SK-N-SH treated with all-trans-retinoic acid at 6 μM for 48 hours (cell line): ENCODE results near the gene SYNGAP1.

ENCODE experiments used
- ATAC-seq: fragments of 200-7000 bp; cut with Tn5 transposase; 3 replicates; pipeline ENCODE4 v1.9.1; 2020; ENCODE audit warnings: mild to moderate bottlenecking, moderate library complexity
- ARNTL ChIP-seq: fragments of 450-650 bp; formaldehyde crosslinking; IDR thresholded peaks from 2 replicates; pipeline ENCODE4 v1.5.0; 2020; ENCODE audit warnings: low read depth, mild to moderate bottlenecking, moderate library complexity, borderline replicate concordance
- BACH2 ChIP-seq: fragments of 250-450 bp; sonication (Bioruptor Pico); IDR thresholded peaks from 2 replicates; pipeline ENCODE4 v1.9.0; 2021; ENCODE audit warnings: mild to moderate bottlenecking, borderline replicate concordance
- CSDC2 ChIP-seq: fragments of 250-450 bp; sonication (Bioruptor Pico); IDR thresholded peaks from 2 replicates; pipeline ENCODE4 v1.5.0; 2020; ENCODE audit warnings: mild to moderate bottlenecking, moderate library complexity
- ESRRG ChIP-seq: fragments of 250-450 bp; sonication (Bioruptor Pico); IDR thresholded peaks from 2 replicates; pipeline ENCODE4 v1.6.1; 2021; ENCODE audit warnings: mild to moderate bottlenecking
- GLIS3 ChIP-seq: fragments of 250-450 bp; sonication (Bioruptor Pico); IDR thresholded peaks from 2 replicates; pipeline ENCODE4 v1.5.0; 2020; ENCODE audit warnings: mild to moderate bottlenecking, moderate library complexity
- ISL1 ChIP-seq: fragments of 250-450 bp; sonication (Bioruptor Pico); IDR thresholded peaks from 2 replicates; pipeline ENCODE4 v2.1.2; 2022; ENCODE audit warnings: mild to moderate bottlenecking, moderate library complexity
- OSR1 ChIP-seq: fragments of 250-450 bp; sonication (Bioruptor Pico); IDR thresholded peaks from 2 replicates; pipeline ENCODE4 v1.8.0; 2022; ENCODE audit warnings: moderate library complexity, mild to moderate bottlenecking, inconsistent platforms
- PPARA ChIP-seq: fragments of 250-450 bp; sonication (Bioruptor Pico); IDR thresholded peaks from 2 replicates; pipeline ENCODE4 v1.5.0; 2020; ENCODE audit warnings: mild to moderate bottlenecking, borderline replicate concordance
- RARB ChIP-seq: fragments of 250-450 bp; sonication (Bioruptor Pico); IDR thresholded peaks from 2 replicates; pipeline ENCODE4 v1.8.0; 2021; ENCODE audit warnings: mild to moderate bottlenecking, moderate library complexity
- SNAI2 ChIP-seq: fragments of 250-450 bp; sonication (Bioruptor Pico); IDR thresholded peaks from 2 replicates; pipeline ENCODE4 v1.5.0; 2020; ENCODE audit warnings: mild to moderate bottlenecking, moderate library complexity
- TCF4 ChIP-seq: fragments of 250-450 bp; sonication (Bioruptor Pico); IDR thresholded peaks from 2 replicates; pipeline ENCODE4 v1.8.0; 2021; ENCODE audit warnings: mild to moderate bottlenecking, moderate library complexity, borderline replicate concordance
- TOX ChIP-seq: fragments of 250-450 bp; sonication (Bioruptor Pico); IDR thresholded peaks from 2 replicates; pipeline ENCODE4 v1.8.0; 2021; ENCODE audit warnings: mild to moderate bottlenecking, moderate library complexity, borderline replicate concordance
- ZC3H10 ChIP-seq: fragments of 250-450 bp; sonication (Bioruptor Pico); IDR thresholded peaks from 2 replicates; pipeline ENCODE4 v1.5.1; 2021; ENCODE audit warnings: mild to moderate bottlenecking, moderate library complexity
- ZFP3 ChIP-seq: fragments of 250-450 bp; sonication (Bioruptor Pico); IDR thresholded peaks from 2 replicates; pipeline ENCODE4 v1.5.0; 2020; ENCODE audit warnings: mild to moderate bottlenecking, moderate library complexity
- ZFP30 ChIP-seq: fragments of 450-650 bp; formaldehyde crosslinking; IDR thresholded peaks from 2 replicates; pipeline ENCODE4 v1.5.0; 2022; ENCODE audit warnings: mild to moderate bottlenecking, moderate library complexity
- ZNF565 ChIP-seq: fragments of 450-650 bp; formaldehyde crosslinking; conservative IDR thresholded peaks from 2 replicates; pipeline ENCODE4 v1.5.0; 2020; ENCODE audit warnings: low read depth, mild to moderate bottlenecking, moderate library complexity
- ZNF70 ChIP-seq: fragments of 450-650 bp; formaldehyde crosslinking; IDR thresholded peaks from 2 replicates; pipeline ENCODE4 v1.5.0; 2020; ENCODE audit warnings: mild to moderate bottlenecking, moderate library complexity
- ZNF8 ChIP-seq: fragments of 450-650 bp; formaldehyde crosslinking; IDR thresholded peaks from 2 replicates; pipeline ENCODE4 v1.5.0; 2020; ENCODE audit warnings: mild to moderate bottlenecking, moderate library complexity
- TF ChIP-seq, protein P1 (sequence below): fragments of 250-450 bp; sonication (Bioruptor Pico); IDR thresholded peaks from 2 replicates; pipeline ENCODE4 v1.8.0; 2021; ENCODE audit warnings: low read depth, mild to moderate bottlenecking, moderate library complexity, borderline replicate concordance
- TF ChIP-seq, protein P2 (sequence below): fragments of 250-450 bp; sonication (Bioruptor Pico); IDR thresholded peaks from 2 replicates; pipeline ENCODE4 v1.5.0; 2020; ENCODE audit warnings: mild to moderate bottlenecking, moderate library complexity
- TF ChIP-seq, protein P3 (sequence below): fragments of 250-450 bp; sonication (Bioruptor Pico); IDR thresholded peaks from 2 replicates; pipeline ENCODE4 v1.5.1; 2021; ENCODE audit warnings: mild to moderate bottlenecking, moderate library complexity
- TF ChIP-seq, protein P4 (sequence below): fragments of 250-450 bp; sonication (Bioruptor Pico); IDR thresholded peaks from 2 replicates; pipeline ENCODE4 v1.5.1; 2020; ENCODE audit warnings: low read depth, mild to moderate bottlenecking, moderate library complexity
- TF ChIP-seq, protein P5 (sequence below): fragments of 250-450 bp; sonication (Bioruptor Pico); IDR thresholded peaks from 2 replicates; pipeline ENCODE4 v1.8.0; 2020; ENCODE audit warnings: mild to moderate bottlenecking, moderate library complexity, borderline replicate concordance

The SYNGAP1 gene

DNA sequence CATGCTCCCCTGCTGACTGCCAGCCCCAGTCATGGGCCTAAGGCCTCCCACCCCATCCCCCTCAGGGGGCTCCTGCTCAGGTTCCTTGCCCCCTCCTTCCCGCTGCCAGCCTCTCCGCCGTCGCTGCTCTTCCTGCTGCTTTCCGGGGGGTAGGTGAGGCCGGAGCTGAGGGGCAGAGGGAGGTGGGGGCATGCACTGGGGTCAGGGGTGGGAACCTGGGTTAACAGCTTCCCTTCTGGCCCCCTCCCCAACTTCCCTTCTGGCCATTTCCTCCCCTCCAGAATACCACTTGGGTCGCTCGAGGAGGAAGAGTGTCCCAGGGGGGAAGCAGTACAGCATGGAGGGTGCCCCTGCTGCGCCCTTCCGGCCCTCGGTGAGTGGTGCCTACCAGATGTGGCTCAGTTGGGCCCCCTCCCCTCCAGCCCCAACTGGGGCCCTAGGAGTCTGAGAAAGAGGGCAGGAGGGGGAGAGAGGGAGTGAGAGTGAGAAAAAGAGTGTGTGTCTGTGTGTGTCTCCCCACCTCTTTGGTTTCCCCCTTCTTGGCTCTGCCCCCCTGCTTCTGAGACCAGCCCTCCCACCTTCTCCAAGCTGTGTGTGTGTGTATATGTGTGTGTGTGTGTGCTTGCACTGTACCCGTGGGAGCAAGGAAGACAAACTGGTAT lies 12.1 kb downstream of the SYNGAP1 start (continued):
- TF ChIP-seq, protein P1, sequence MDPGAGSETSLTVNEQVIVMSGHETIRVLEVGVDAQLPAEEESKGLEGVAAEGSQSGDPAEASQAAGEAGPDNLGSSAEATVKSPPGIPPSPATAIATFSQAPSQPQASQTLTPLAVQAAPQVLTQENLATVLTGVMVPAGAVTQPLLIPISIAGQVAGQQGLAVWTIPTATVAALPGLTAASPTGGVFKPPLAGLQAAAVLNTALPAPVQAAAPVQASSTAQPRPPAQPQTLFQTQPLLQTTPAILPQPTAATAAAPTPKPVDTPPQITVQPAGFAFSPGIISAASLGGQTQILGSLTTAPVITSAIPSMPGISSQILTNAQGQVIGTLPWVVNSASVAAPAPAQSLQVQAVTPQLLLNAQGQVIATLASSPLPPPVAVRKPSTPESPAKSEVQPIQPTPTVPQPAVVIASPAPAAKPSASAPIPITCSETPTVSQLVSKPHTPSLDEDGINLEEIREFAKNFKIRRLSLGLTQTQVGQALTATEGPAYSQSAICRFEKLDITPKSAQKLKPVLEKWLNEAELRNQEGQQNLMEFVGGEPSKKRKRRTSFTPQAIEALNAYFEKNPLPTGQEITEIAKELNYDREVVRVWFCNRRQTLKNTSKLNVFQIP = no peak
- TF ChIP-seq BACH2 = no peak
- TF ChIP-seq, all 23 proteins: peak for 0

DNA sequence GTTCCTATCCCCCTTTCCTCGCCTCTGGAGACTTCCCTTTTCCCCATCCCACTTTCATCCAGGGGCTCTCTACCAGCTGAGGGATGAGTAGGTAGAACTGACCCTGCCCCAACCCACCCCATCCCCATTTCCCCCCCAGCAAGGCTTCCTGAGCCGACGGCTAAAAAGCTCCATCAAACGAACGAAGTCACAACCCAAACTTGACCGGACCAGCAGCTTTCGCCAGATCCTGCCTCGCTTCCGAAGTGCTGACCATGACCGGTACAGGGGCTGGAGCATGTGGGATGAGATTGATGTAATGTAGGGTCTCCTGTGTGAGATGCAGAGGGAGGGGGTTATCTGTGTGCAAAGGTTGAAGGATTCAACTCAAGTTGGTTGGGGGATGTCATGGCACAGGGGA lies 12.7 kb downstream of the SYNGAP1 start:
- ATAC-seq = no peak
- TF ChIP-seq BACH2 = no peak
- TF ChIP-seq TOX (CRISPR knock-in tag) = no peak
- TF ChIP-seq ISL1 (CRISPR knock-in tag) = no peak
- no peak for TF ChIP-seq PPARA (CRISPR knock-in tag)
- no peak for TF ChIP-seq CSDC2 (CRISPR knock-in tag)
- no peak for TF ChIP-seq ZNF565
- TF ChIP-seq, protein P2, sequence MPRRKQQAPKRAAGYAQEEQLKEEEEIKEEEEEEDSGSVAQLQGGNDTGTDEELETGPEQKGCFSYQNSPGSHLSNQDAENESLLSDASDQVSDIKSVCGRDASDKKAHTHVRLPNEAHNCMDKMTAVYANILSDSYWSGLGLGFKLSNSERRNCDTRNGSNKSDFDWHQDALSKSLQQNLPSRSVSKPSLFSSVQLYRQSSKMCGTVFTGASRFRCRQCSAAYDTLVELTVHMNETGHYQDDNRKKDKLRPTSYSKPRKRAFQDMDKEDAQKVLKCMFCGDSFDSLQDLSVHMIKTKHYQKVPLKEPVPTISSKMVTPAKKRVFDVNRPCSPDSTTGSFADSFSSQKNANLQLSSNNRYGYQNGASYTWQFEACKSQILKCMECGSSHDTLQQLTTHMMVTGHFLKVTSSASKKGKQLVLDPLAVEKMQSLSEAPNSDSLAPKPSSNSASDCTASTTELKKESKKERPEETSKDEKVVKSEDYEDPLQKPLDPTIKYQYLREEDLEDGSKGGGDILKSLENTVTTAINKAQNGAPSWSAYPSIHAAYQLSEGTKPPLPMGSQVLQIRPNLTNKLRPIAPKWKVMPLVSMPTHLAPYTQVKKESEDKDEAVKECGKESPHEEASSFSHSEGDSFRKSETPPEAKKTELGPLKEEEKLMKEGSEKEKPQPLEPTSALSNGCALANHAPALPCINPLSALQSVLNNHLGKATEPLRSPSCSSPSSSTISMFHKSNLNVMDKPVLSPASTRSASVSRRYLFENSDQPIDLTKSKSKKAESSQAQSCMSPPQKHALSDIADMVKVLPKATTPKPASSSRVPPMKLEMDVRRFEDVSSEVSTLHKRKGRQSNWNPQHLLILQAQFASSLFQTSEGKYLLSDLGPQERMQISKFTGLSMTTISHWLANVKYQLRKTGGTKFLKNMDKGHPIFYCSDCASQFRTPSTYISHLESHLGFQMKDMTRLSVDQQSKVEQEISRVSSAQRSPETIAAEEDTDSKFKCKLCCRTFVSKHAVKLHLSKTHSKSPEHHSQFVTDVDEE (CRISPR knock-in tag) = no peak
- no peak for TF ChIP-seq ZC3H10 (CRISPR knock-in tag)
- no peak for TF ChIP-seq SNAI2 (CRISPR knock-in tag)
- TF ChIP-seq ZFP3 (CRISPR knock-in tag) = no peak
- TF ChIP-seq, protein P3, sequence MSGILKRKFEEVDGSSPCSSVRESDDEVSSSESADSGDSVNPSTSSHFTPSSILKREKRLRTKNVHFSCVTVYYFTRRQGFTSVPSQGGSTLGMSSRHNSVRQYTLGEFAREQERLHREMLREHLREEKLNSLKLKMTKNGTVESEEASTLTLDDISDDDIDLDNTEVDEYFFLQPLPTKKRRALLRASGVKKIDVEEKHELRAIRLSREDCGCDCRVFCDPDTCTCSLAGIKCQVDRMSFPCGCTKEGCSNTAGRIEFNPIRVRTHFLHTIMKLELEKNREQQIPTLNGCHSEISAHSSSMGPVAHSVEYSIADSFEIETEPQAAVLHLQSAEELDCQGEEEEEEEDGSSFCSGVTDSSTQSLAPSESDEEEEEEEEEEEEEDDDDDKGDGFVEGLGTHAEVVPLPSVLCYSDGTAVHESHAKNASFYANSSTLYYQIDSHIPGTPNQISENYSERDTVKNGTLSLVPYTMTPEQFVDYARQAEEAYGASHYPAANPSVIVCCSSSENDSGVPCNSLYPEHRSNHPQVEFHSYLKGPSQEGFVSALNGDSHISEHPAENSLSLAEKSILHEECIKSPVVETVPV = no peak
- TF ChIP-seq ZNF8 (CRISPR knock-in tag) = no peak
- TF ChIP-seq GLIS3 (CRISPR knock-in tag) = no peak
- TF ChIP-seq ZFP30 = no peak
- TF ChIP-seq OSR1 (CRISPR knock-in tag) = no peak
- no peak for TF ChIP-seq RARB (CRISPR knock-in tag)
- TF ChIP-seq, protein P1 = no peak
- TF ChIP-seq, protein P4, sequence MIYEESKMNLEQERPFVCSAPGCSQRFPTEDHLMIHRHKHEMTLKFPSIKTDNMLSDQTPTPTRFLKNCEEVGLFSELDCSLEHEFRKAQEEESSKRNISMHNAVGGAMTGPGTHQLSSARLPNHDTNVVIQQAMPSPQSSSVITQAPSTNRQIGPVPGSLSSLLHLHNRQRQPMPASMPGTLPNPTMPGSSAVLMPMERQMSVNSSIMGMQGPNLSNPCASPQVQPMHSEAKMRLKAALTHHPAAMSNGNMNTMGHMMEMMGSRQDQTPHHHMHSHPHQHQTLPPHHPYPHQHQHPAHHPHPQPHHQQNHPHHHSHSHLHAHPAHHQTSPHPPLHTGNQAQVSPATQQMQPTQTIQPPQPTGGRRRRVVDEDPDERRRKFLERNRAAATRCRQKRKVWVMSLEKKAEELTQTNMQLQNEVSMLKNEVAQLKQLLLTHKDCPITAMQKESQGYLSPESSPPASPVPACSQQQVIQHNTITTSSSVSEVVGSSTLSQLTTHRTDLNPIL = no peak
- no peak for TF ChIP-seq ZNF70 (CRISPR knock-in tag)
- TF ChIP-seq, protein P5, sequence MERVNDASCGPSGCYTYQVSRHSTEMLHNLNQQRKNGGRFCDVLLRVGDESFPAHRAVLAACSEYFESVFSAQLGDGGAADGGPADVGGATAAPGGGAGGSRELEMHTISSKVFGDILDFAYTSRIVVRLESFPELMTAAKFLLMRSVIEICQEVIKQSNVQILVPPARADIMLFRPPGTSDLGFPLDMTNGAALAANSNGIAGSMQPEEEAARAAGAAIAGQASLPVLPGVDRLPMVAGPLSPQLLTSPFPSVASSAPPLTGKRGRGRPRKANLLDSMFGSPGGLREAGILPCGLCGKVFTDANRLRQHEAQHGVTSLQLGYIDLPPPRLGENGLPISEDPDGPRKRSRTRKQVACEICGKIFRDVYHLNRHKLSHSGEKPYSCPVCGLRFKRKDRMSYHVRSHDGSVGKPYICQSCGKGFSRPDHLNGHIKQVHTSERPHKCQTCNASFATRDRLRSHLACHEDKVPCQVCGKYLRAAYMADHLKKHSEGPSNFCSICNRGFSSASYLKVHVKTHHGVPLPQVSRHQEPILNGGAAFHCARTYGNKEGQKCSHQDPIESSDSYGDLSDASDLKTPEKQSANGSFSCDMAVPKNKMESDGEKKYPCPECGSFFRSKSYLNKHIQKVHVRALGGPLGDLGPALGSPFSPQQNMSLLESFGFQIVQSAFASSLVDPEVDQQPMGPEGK (CRISPR knock-in tag) = no peak

DNA sequence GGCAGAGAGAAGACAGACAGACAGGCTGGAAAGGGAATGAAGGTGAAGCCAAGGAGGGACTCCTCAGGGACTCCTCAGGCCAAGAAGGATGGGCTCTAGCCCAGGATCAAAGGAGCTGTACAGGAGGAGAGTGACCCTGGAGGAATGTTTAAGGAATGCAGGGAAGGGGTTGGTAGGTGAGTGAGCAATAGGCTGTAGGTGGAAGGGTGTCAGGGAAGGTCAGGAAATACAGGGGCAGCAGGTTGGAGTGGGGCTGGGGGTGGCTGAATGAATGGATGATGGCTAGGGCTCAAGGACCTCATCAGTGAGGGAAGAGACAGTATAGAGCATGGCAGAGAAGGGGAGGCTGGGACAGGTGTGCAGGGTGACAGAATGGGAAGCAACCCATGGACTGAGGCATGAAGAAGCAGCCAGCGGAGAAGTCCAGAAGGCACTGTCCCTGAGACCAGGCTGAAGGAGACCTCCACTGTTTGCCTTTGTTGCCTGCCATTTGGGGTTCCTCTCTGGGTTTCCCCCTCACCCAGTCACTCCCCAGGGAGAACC lies 13.2 kb downstream of the SYNGAP1 start:
- ATAC-seq = no peak
- TF ChIP-seq ARNTL (no peak), ESRRG (CRISPR knock-in tag) (no peak), ISL1 (CRISPR knock-in tag) (no peak), TOX (CRISPR knock-in tag) (no peak), SNAI2 (CRISPR knock-in tag) (no peak), ZFP3 (CRISPR knock-in tag) (no peak), OSR1 (CRISPR knock-in tag) (no peak), BACH2 (no peak), ZC3H10 (CRISPR knock-in tag) (no peak), TCF4 (CRISPR knock-in tag) (no peak), ZFP30 (no peak), ZNF565 (no peak)
- TF ChIP-seq, protein P1 = no peak
